CD8-positive, alpha-beta memory T cell (primary cell): ENCODE measurements around the gene GALP. TPM values are rescaled to one million over a fixed set of nuclear protein-coding genes. Genes with fewer than 3 reads are reported as not detected.
A peak's percentile ranks its signal among the peaks of the same experiment; 100 is the strongest.
"Not testable (repeated sequence)": the region's sequence is repeated elsewhere in the genome, so short reads cannot be mapped to it uniquely, and the experiment has no call there.

Experiments
- CTCF ChIA-PET: fragments of 350-600 bp; sonication (Branson Sonifier 250); formaldehyde crosslinking; loops from one replicate; lab custom pipeline; 2021; ENCODE audit warnings: antibody characterized with exemption; lab: Charles Lee
- POLR2A ChIA-PET: fragments of 350-600 bp; sonication (Branson Sonifier 250); formaldehyde crosslinking; loops from one replicate; lab custom pipeline; 2021; ENCODE audit warnings: antibody characterized with exemption; lab: Charles Lee
- DNase-seq, 5 donors: peaks; one replicate each; pipeline versions ENCODE4 v3.0.0 to v3.0.0-alpha.2; 2020 to 2022; ENCODE audit warnings: mixed read lengths in 1 of 5
- H3K27ac ChIP-seq: one replicate; pipeline ENCODE4 v1.7.0; 2013; ENCODE audit warnings: low read depth, mild to moderate bottlenecking, low read length, moderate library complexity
- H3K27me3 ChIP-seq: 2 replicates; pipeline ENCODE4 v1.7.0; 2013; ENCODE audit warnings: low read length, mild to moderate bottlenecking; ENCODE audit not compliant: insufficient read depth, poor library complexity, severe bottlenecking
- H3K36me3 ChIP-seq: 2 replicates; pipeline ENCODE4 v1.7.0; 2013; ENCODE audit warnings: mild to moderate bottlenecking, low read length, moderate library complexity; ENCODE audit not compliant: insufficient read depth
- H3K4me1 ChIP-seq: 2 replicates; pipeline ENCODE4 v1.7.0; 2013; ENCODE audit warnings: mild to moderate bottlenecking, low read length, moderate library complexity; ENCODE audit not compliant: insufficient read depth
- H3K4me3 ChIP-seq: 2 replicates; pipeline ENCODE4 v1.7.0; 2013; ENCODE audit warnings: mild to moderate bottlenecking, low read length
- H3K9me3 ChIP-seq: 2 replicates; pipeline ENCODE4 v1.7.0; 2013; ENCODE audit warnings: mild to moderate bottlenecking, low read length
- H3K27ac Mint-ChIP-seq, 8 donors: one replicate each; pipeline ENCODE4 v1.8.0; 2020 to 2021; ENCODE audit warnings: mixed read lengths in 8 of 8, mild to moderate bottlenecking in 6 of 8, inconsistent platforms in 3 of 8, moderate library complexity in 3 of 8
- H3K27me3 Mint-ChIP-seq, 2 donors: one replicate each; pipeline ENCODE4 v1.8.0; 2020 to 2021; ENCODE audit warnings: mixed read lengths in 2 of 2, mild to moderate bottlenecking in 1 of 2, moderate library complexity in 1 of 2
- H3K36me3 Mint-ChIP-seq, 3 donors: one replicate each; pipeline ENCODE4 v1.8.0; 2020 to 2021; ENCODE audit warnings: mixed read lengths in 3 of 3, inconsistent platforms in 1 of 3, mild to moderate bottlenecking in 1 of 3
- H3K4me1 Mint-ChIP-seq, 3 donors: one replicate each; pipeline ENCODE4 v1.8.0; 2020 to 2021; ENCODE audit warnings: mixed read lengths in 3 of 3, inconsistent platforms in 1 of 3, mild to moderate bottlenecking in 1 of 3
- H3K4me3 Mint-ChIP-seq, 7 donors: one replicate each; pipeline ENCODE4 v1.8.0; 2020 to 2021; ENCODE audit warnings: mixed read lengths in 7 of 7, mild to moderate bottlenecking in 6 of 7, moderate library complexity in 4 of 7, inconsistent platforms in 2 of 7
- H3K9me3 Mint-ChIP-seq, 5 donors: one replicate each; pipeline ENCODE4 v1.8.0; 2020 to 2022; ENCODE audit warnings: mixed read lengths in 5 of 5, mild to moderate bottlenecking in 3 of 5, moderate library complexity in 2 of 5, inconsistent platforms in 1 of 5
- polyA plus RNA-seq: library from polyadenylated mRNA; unstranded; fragments of 300-500 nt; fragmentation: Illumina TruSeq; gene quantifications from one replicate; pipeline ENCODE4 v1.2.3, GENCODE V29; 2021
- total RNA-seq, 2 experiments: library from RNA; stranded (reverse); gene quantifications; one replicate each; pipeline ENCODE4 v1.2.3, GENCODE V29; 2021

Gene GALP
- total RNA-seq (not detected), polyA plus RNA-seq (not detected)

DNA sequence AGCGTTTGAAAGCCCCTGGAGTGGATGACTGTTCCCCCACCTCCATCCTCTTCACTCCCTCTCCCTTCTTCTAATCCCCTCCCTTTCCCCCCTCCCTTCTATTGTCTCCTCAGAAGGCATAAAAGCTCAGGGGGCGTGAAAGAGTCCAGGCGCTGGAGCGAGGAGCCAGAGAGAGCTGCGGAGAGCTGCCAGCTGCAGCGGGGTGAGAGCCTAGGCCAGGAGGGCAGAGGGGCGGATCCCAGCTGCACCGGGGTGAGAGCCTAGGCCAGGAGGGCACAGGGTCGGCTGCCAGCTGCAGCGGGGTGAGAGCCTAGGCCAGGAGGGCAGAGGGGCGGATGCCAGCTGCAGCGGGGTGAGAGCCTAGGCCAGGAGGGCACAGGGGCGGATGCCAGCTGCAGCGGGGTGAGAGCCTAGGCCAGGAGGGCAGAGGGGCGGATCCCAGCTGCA, at the start of gene GALP:
GALP (plus strand) TSS at position 148 of the 447 bp plus-strand sequence. CDS start 1,101 bp downstream, outside the sequence.
- H3K9me3 Mint-ChIP-seq, CTCF ChIA-PET, H3K27me3 ChIP-seq: not testable (repeated sequence)

DNA sequence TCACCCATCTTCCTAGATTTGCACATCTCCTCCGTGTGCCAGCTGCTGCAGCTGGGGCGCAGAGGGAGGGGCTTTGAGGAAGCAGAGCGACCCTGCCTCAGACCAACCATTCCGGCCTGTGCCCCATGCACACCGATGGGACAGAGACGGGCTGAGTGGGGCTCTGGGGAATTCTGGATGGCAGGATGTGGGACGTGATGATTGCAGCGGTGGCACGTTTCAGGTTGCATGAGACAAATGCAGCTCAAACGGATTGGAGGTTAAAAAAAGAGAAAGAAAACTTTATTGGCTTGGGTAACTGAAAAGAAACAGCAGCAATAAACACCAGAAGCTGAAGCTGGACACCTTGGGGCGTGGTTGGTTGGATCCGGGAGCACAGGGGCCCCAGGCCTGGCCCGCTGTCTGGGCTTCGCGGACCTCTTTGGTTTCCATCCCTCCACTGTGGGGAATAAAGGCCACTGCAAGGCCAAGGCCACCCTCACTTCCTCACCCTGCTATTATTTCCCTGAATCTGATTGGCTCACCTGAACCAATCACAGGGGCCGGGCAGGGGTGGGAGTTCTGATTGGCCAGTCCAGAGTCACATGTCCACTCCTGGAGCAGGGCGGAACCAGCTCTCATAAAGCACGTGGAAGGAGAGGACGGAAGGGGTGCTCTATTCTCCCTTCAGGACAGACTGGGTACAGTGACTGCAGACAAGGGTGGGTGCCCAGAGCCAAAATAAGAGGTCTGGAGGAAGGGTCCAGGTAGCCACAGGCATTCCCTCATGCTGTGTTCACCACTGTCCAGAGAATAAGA, 48.6 kb upstream of the GALP start:
- Histone ChIP-seq H3K4me3 (no peak overlapping the region), H3K4me1 (peaks cover 15% of the 10 kb centered on the region), H3K27me3 (no peaks in the 10 kb centered on the region), H3K36me3 (no peaks in the 10 kb centered on the region), H3K27ac (no peak overlapping the region), H3K9me3 (no peaks in the 10 kb centered on the region)
- Mint-ChIP-seq H3K4me1 (peaks cover 2 to 7% (median 2%) of the 10 kb centered on the region in 3 donors), H3K4me3 (no peak overlapping the region), H3K27me3 (no peaks in the 10 kb centered on the region), H3K27ac (no peak overlapping the region), H3K36me3 (no peaks in the 10 kb centered on the region), H3K9me3 (no peaks in the 10 kb centered on the region)
- DNase-seq = no peak
- CTCF ChIA-PET = no interaction called here
- POLR2A ChIA-PET = no interaction called here

More for the DNA sequence above, at the start of gene GALP:
- Mint-ChIP-seq H3K27me3 (peaks cover 6 to 12% of the 10 kb centered on the region in 2 donors), H3K27ac (peak within 1 kb of the TSS in 2 of 8 donors; percentile 69 to 87)
- H3K36me3 Mint-ChIP-seq, H3K4me3 ChIP-seq, H3K9me3 ChIP-seq, H3K4me1 Mint-ChIP-seq, POLR2A ChIA-PET, DNase-seq, H3K36me3 ChIP-seq, H3K27ac ChIP-seq, H3K4me3 Mint-ChIP-seq, H3K4me1 ChIP-seq: not testable (repeated sequence)

DNA sequence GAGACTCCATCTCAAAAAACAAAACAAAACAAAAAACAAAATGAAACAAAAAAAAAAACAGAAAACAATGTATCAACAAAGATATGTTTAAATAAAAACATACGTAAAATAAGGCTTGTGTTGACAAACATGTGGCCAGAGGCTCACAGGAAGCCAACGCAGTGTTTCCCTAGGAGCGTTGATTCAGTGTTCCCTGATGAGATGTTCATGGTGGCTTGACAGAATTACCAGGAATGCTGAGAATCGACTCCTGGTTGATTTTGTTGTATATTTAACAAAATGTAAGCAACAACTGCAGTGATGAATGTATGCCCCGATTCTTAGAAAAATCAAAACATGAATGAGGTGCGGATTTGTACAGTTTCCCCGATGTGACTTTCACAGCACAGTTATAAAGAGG, 45.8 kb upstream of the GALP start:
- Mint-ChIP-seq H3K4me1 (no peaks in the 10 kb centered on the region), H3K9me3 (no peaks in the 10 kb centered on the region), H3K27ac (no peak overlapping the region), H3K4me3 (no peak overlapping the region), H3K27me3 (peaks cover 0 to 1% of the 10 kb centered on the region in 2 donors), H3K36me3 (no peaks in the 10 kb centered on the region)
- Histone ChIP-seq H3K27ac (no peak overlapping the region), H3K36me3 (no peaks in the 10 kb centered on the region), H3K4me1 (peaks cover 6% of the 10 kb centered on the region), H3K4me3 (no peak overlapping the region), H3K9me3 (no peaks in the 10 kb centered on the region), H3K27me3 (no peaks in the 10 kb centered on the region)
- no peak for DNase-seq
- CTCF ChIA-PET = no interaction called here
- POLR2A ChIA-PET = no interaction called here

DNA sequence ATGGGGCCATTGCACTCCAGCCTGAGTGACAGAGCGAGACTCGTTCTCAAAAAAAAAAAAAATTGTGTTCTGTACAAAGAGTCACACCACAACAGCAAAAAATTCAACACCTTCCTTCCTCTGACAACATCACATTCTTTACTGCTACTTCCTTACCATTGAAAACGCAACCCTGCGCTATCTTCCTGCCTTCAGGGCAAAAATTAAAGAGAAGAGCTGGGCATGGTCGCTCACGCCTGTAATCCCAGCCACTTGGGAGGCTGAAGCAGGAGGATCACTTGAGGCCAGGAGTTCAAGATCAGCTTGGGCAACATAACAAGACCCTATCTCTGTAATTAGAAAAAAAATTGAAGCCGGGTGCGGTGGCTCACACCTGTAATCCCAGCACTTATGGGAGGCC, 44.2 kb upstream of the GALP start:
- ChIA-PET POLR2A (no interaction called here), CTCF (interaction anchor here (0.7 kb wide), 1 partner anchor 9 kb away, joined by 4 read pairs; no protein-coding TSS in a partner anchor)
- Mint-ChIP-seq H3K4me1 (no peaks in the 10 kb centered on the region), H3K27me3 (peaks cover 0 to 1% of the 10 kb centered on the region in 2 donors), H3K36me3 (no peaks in the 10 kb centered on the region), H3K4me3 (no peak overlapping the region), H3K9me3 (no peaks in the 10 kb centered on the region), H3K27ac (no peak overlapping the region)
- H3K9me3 ChIP-seq = no peaks in the 10 kb centered on the region
- DNase-seq = no peak
- H3K4me1 ChIP-seq = no peaks in the 10 kb centered on the region
- no peaks in the 10 kb centered on the region for H3K27me3 ChIP-seq
- no peak overlapping the region for H3K27ac ChIP-seq
- H3K4me3 ChIP-seq = no peak overlapping the region
- no peaks in the 10 kb centered on the region for H3K36me3 ChIP-seq

DNA sequence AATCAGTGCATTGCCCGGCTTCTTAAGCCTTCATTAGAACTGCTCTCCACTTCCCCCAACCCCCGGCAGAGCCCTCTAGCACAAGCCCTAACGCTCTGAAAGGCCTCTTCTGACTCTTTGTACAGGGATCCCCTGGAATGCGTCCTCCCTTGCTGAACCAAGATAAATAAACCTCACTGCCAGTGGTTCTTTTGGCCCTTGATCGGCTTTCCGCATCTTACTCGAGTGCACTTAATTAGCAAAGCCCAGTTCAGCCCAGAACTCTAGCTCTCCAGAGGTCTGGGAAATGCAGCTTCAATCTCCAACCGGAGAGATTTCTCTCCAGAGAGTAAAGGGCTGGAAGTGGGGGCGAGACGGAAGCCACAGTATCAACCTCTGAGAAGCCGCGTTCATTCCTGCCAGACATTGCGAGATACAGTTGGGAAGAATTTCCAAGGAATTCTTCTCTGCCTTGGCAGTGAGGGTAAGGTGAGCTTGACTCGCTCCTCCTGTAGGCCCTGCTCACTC, 43.4 kb upstream of the GALP start:
- no peak overlapping the region for H3K4me3 Mint-ChIP-seq
- Histone ChIP-seq H3K27ac (no peak overlapping the region), H3K9me3 (no peaks in the 10 kb centered on the region), H3K4me3 (no peak overlapping the region), H3K36me3 (no peaks in the 10 kb centered on the region), H3K4me1 (no peaks in the 10 kb centered on the region), H3K27me3 (no peaks in the 10 kb centered on the region)
- no peaks in the 10 kb centered on the region for H3K4me1 Mint-ChIP-seq
- no peaks in the 10 kb centered on the region for H3K9me3 Mint-ChIP-seq
- H3K27me3 Mint-ChIP-seq = peaks cover 0 to 1% of the 10 kb centered on the region in 2 donors
- no peak overlapping the region for H3K27ac Mint-ChIP-seq
- ChIA-PET POLR2A (no interaction called here), CTCF (no interaction called here)
- H3K36me3 Mint-ChIP-seq = no peaks in the 10 kb centered on the region
- no peak for DNase-seq

DNA sequence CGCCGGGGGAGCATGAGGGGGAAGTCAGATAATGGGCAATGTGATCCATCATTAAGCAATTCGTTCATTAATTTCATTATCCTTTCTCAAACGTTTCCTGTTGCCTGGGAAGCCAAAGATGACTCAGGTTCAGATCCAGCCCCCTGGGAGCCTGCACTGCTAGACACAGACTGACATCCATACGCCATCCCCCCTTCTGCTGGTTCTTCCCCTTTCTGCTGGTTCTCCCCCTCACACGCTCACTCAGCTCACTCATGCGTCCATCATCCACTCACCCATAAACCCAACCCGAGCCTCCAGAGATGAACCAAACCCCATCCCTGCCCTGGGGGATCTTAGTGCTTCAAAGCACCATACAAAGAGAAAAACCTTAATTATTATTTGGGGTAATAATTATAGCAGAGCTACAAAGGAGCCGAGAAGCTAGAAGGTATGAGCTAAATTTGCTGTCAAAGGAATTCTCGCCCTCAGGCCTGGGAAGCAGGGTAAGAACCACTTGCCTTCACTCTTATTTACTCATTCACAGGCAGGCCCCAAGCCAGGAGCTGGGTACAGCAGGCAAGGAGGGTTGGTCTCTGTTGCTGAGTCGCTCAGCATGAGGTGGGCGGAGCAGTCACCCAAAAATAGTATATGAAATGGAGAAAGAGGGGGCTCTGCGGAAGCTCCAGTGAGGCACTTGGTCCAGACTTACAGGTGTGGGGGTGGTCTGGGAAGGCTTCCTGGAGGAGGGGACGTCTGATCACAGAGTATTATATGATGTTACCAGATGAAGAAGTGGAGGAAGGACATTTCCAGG, 41.8 kb upstream of the GALP start:
- H3K4me3 ChIP-seq = no peak overlapping the region
- no peaks in the 10 kb centered on the region for H3K9me3 ChIP-seq
- H3K4me1 ChIP-seq = no peaks in the 10 kb centered on the region
- Mint-ChIP-seq H3K27me3 (peaks cover 0 to 1% of the 10 kb centered on the region in 2 donors), H3K4me1 (peaks cover under 1 to 1% (median 1%) of the 10 kb centered on the region in 3 donors), H3K9me3 (no peaks in the 10 kb centered on the region), H3K27ac (peak overlapping the region in 1 of 8 donors; percentile 23), H3K4me3 (peak overlapping the region in 1 of 7 donors; percentile 62), H3K36me3 (no peaks in the 10 kb centered on the region)
- ChIA-PET POLR2A (no interaction called here), CTCF (no interaction called here)
- no peak for DNase-seq
- no peaks in the 10 kb centered on the region for H3K27me3 ChIP-seq
- no peaks in the 10 kb centered on the region for H3K36me3 ChIP-seq
- H3K27ac ChIP-seq = no peak overlapping the region

DNA sequence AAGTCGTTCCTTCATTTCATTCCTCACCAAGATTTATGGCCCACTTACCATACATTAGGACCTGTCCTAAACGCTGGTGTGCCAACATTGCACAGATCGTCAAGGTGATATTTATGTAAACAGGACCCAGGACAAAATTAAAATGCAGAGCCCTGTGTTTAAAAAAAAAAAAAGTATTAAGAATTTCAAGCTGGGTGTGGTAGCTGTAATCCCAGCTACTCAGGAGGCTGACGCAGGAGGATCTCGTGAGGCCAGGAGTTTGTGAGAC, 41.2 kb upstream of the GALP start:
- ChIA-PET POLR2A (no interaction called here), CTCF (no interaction called here)
- Histone ChIP-seq H3K36me3 (no peaks in the 10 kb centered on the region), H3K9me3 (no peaks in the 10 kb centered on the region), H3K4me3 (no peak overlapping the region), H3K27ac (no peak overlapping the region), H3K4me1 (no peaks in the 10 kb centered on the region), H3K27me3 (no peaks in the 10 kb centered on the region)
- Mint-ChIP-seq H3K36me3 (no peaks in the 10 kb centered on the region), H3K27me3 (peaks cover 0 to 1% of the 10 kb centered on the region in 2 donors), H3K27ac (no peak overlapping the region), H3K4me1 (peaks cover 1 to 5% (median 4%) of the 10 kb centered on the region in 3 donors), H3K4me3 (peak overlapping the region in 1 of 7 donors; percentile 42), H3K9me3 (no peaks in the 10 kb centered on the region)
- DNase-seq = no peak

DNA sequence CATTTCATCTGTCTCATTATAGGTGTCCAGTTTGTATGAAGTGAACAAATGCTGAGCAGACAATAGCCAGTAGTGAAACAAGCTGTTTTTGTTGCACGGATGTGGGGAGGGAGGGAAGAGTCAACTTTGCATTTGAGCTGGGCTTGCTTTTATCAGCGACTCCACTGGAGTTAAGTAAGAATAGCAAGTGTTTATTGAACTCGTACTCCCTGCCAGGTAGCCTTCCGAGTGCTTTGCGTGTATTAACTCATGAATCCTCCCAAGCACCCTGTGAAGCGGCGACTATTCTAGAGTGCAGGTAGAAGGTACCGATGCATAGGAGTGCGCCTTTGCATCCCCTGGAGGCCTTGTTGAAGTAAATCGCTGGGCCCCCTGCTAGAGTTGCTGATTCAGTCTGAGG, 39.4 kb upstream of the GALP start:
- Mint-ChIP-seq H3K4me3 (no peak overlapping the region), H3K4me1 (peaks cover 14 to 20% (median 19%) of the 10 kb centered on the region in 3 donors), H3K27me3 (peaks cover 0 to 3% of the 10 kb centered on the region in 2 donors), H3K9me3 (no peaks in the 10 kb centered on the region), H3K27ac (no peak overlapping the region), H3K36me3 (peaks cover 0 to 5% (median 0%) of the 10 kb centered on the region in 3 donors)
- H3K4me3 ChIP-seq = no peak overlapping the region
- DNase-seq = no peak
- H3K27ac ChIP-seq = no peak overlapping the region
- POLR2A ChIA-PET = no interaction called here
- no peaks in the 10 kb centered on the region for H3K36me3 ChIP-seq
- no peaks in the 10 kb centered on the region for H3K27me3 ChIP-seq
- CTCF ChIA-PET = no interaction called here
- H3K9me3 ChIP-seq = no peaks in the 10 kb centered on the region
- H3K4me1 ChIP-seq = peaks cover 6% of the 10 kb centered on the region
